Measurements from ENCODE around the gene RALGAPA1. TPM values are rescaled to one million over a fixed set of nuclear protein-coding genes. Genes with fewer than 3 reads are reported as not detected.
"Not testable (repeated sequence)": the region's sequence is repeated elsewhere in the genome, so short reads cannot be mapped to it uniquely, and the experiment has no call there.

Gene RALGAPA1
- total and polyA plus RNA-seq, 2 donors (not counting 1 experiment from before 2014, with no cell fraction given): 17.3 to 94.0 TPM

- DNase-seq: no peak
- Mint-ChIP-seq H3K9me3 (ENCODE audit: insufficient read depth) (peaks cover 7% of the 10 kb centered on the region), H3K4me1 (no peaks in the 10 kb centered on the region), H3K27ac (no peak overlapping the region), H3K27me3 (no peaks in the 10 kb centered on the region), H3K4me3 (no peak overlapping the region)
- no peak for ATAC-seq (ENCODE audit: low read depth)
- no CpG with 5 or more reads among the region's 1 CpG for WGBS (ENCODE audit: insufficient coverage)
- Histone ChIP-seq H3K27me3 (replicated peaks in 1 of 4; ENCODE audit: control extremely low read depth in 1 of 4, control insufficient read depth in 3 of 4, insufficient read depth in 4 of 4, low read length in 3 of 4) (no peaks in the 10 kb centered on the region), H3K79me2 (ENCODE audit: control insufficient read depth, insufficient read depth, low read length) (peaks cover 58% of the 10 kb centered on the region), H3K4me1 (ENCODE audit: control insufficient read depth in 2 of 2, insufficient read depth in 2 of 2, low read length in 2 of 2) (no peaks in the 10 kb centered on the region), H3K4me2 (replicated peaks; ENCODE audit: low read depth, low read length, poor library complexity, severe bottlenecking) (no peak overlapping the region), H4K20me1 (ENCODE audit: control insufficient read depth, insufficient read depth, low read length, poor library complexity, severe bottlenecking) (peaks cover 24% of the 10 kb centered on the region), H3K4me3 (ENCODE audit: control extremely low read depth in 1 of 5, extremely low read depth in 1 of 5, insufficient read depth in 1 of 5, low read depth in 2 of 5, low read length in 4 of 5) (no peak overlapping the region), H3K9ac (ENCODE audit: low read length) (no peak overlapping the region), H3K27ac (ENCODE audit: low read length in 2 of 2) (no peak overlapping the region), H3K36me3 (replicated peaks in 1 of 2; ENCODE audit: control extremely low read depth in 1 of 2, control insufficient read depth in 1 of 2, extremely low read depth in 1 of 2, insufficient read depth in 2 of 2, low read length in 1 of 2) (no peaks in the 10 kb centered on the region), H2AFZ (ENCODE audit: insufficient read depth, low read depth, low read length, poor library complexity, severe bottlenecking) (no peak overlapping the region), H3K9me3 (ENCODE audit: control extremely low read depth in 1 of 3, control insufficient read depth in 2 of 3, insufficient read depth in 1 of 3, low read length in 2 of 3) (peaks cover 0 to 15% (median 12%) of the 10 kb centered on the region in 3 donors)
- no peak for TF ChIP-seq EZH2 (IDR thresholded peaks at IDR 0.05; ENCODE audit: borderline replicate concordance, insufficient read depth, low read depth, low read length, poor library complexity, severe bottlenecking)
- no peak for TF ChIP-seq CTCF (IDR thresholded peaks at IDR 0.05)
- ChIA-PET CTCF (no interaction called here), POLR2A (no interaction called here)
- intact Hi-C loops (cut with micrococcal nuclease): no loop called here
Observed at GRCh38 chr14:35783699-35784098, 25.4 kb downstream of the RALGAPA1 start.

GRCh38 chr14:35779368-35779767, 29.7 kb downstream of the RALGAPA1 start:
- DNase-seq: no peak
- no peak overlapping the region for H3K4me2 ChIP-seq (replicated peaks; ENCODE audit: low read depth, low read length, poor library complexity, severe bottlenecking)
- no peaks in the 10 kb centered on the region for H3K36me3 ChIP-seq (replicated peaks in 1 of 2; ENCODE audit: control extremely low read depth in 1 of 2, control insufficient read depth in 1 of 2, extremely low read depth in 1 of 2, insufficient read depth in 2 of 2, low read length in 1 of 2)
- peaks cover 34% of the 10 kb centered on the region for H3K79me2 ChIP-seq (ENCODE audit: control insufficient read depth, insufficient read depth, low read length)
- H2AFZ ChIP-seq (ENCODE audit: insufficient read depth, low read depth, low read length, poor library complexity, severe bottlenecking): no peak overlapping the region
- H3K27me3 ChIP-seq (replicated peaks in 1 of 4; ENCODE audit: control extremely low read depth in 1 of 4, control insufficient read depth in 3 of 4, insufficient read depth in 4 of 4, low read length in 3 of 4): no peaks in the 10 kb centered on the region
- intact Hi-C loops (cut with micrococcal nuclease): no loop called here
- TF ChIP-seq CTCF (IDR thresholded peaks at IDR 0.05): no peak
- no peaks in the 10 kb centered on the region for H3K4me1 ChIP-seq (ENCODE audit: control insufficient read depth in 2 of 2, insufficient read depth in 2 of 2, low read length in 2 of 2)
- no peak overlapping the region for H3K9ac ChIP-seq (ENCODE audit: low read length)
- ChIA-PET CTCF (no interaction called here), POLR2A (no interaction called here)
- Mint-ChIP-seq H3K27me3 (no peaks in the 10 kb centered on the region), H3K4me3 (no peak overlapping the region), H3K9me3 (ENCODE audit: insufficient read depth) (peaks cover 7% of the 10 kb centered on the region), H3K27ac (no peak overlapping the region), H3K4me1 (no peaks in the 10 kb centered on the region)
- peaks cover 25% of the 10 kb centered on the region for H4K20me1 ChIP-seq (ENCODE audit: control insufficient read depth, insufficient read depth, low read length, poor library complexity, severe bottlenecking)
- peaks cover 0 to 15% (median 12%) of the 10 kb centered on the region in 3 donors for H3K9me3 ChIP-seq (ENCODE audit: control extremely low read depth in 1 of 3, control insufficient read depth in 2 of 3, insufficient read depth in 1 of 3, low read length in 2 of 3)
- no peak overlapping the region for H3K27ac ChIP-seq (ENCODE audit: low read length in 2 of 2)
- ATAC-seq (ENCODE audit: low read depth): no peak
- 83% methylated on average over 1 of the region's 3 CpGs for WGBS (ENCODE audit: insufficient coverage)
- H3K4me3 ChIP-seq (ENCODE audit: control extremely low read depth in 1 of 5, extremely low read depth in 1 of 5, insufficient read depth in 1 of 5, low read depth in 2 of 5, low read length in 4 of 5): no peak overlapping the region

- H3K4me3 ChIP-seq (ENCODE audit: control extremely low read depth in 1 of 5, extremely low read depth in 1 of 5, insufficient read depth in 1 of 5, low read depth in 2 of 5, low read length in 4 of 5); H2AFZ ChIP-seq (ENCODE audit: insufficient read depth, low read depth, low read length, poor library complexity, severe bottlenecking); H3K36me3 ChIP-seq (replicated peaks in 1 of 2; ENCODE audit: control extremely low read depth in 1 of 2, control insufficient read depth in 1 of 2, extremely low read depth in 1 of 2, insufficient read depth in 2 of 2, low read length in 1 of 2); H3K4me1 Mint-ChIP-seq; H3K27ac ChIP-seq (ENCODE audit: low read length in 2 of 2); H3K9me3 Mint-ChIP-seq (ENCODE audit: insufficient read depth); H3K4me1 ChIP-seq (ENCODE audit: control insufficient read depth in 2 of 2, insufficient read depth in 2 of 2, low read length in 2 of 2); ATAC-seq (ENCODE audit: low read depth); H3K27me3 ChIP-seq (replicated peaks in 1 of 4; ENCODE audit: control extremely low read depth in 1 of 4, control insufficient read depth in 3 of 4, insufficient read depth in 4 of 4, low read length in 3 of 4); POLR2A ChIA-PET; H3K4me2 ChIP-seq (replicated peaks; ENCODE audit: low read depth, low read length, poor library complexity, severe bottlenecking); CTCF ChIA-PET; intact Hi-C loops (cut with micrococcal nuclease); DNase-seq; H3K4me3 Mint-ChIP-seq; H3K27ac Mint-ChIP-seq; H3K9ac ChIP-seq (ENCODE audit: low read length); H3K27me3 Mint-ChIP-seq: not testable (repeated sequence)
- no CpG with 5 or more reads among the region's 5 CpGs for WGBS (ENCODE audit: insufficient coverage)
- Histone ChIP-seq H3K79me2 (ENCODE audit: control insufficient read depth, insufficient read depth, low read length) (peaks cover 26% of the 10 kb centered on the region), H4K20me1 (ENCODE audit: control insufficient read depth, insufficient read depth, low read length, poor library complexity, severe bottlenecking) (peaks cover 24% of the 10 kb centered on the region), H3K9me3 (ENCODE audit: control extremely low read depth in 1 of 3, control insufficient read depth in 2 of 3, insufficient read depth in 1 of 3, low read length in 2 of 3) (peaks cover 0 to 15% (median 12%) of the 10 kb centered on the region in 3 donors)
Observed at GRCh38 chr14:35777550-35777949, 31.5 kb downstream of the RALGAPA1 start.
